DOHH2 (cell line): ENCODE results near the gene EBP.

Source experiments
- EZH2phosphoT487 ChIP-seq: fragments of 200-600 bp; sonication (generic); IDR thresholded peaks from 2 replicates; pipeline ENCODE4 v1.6.1; 2017; ENCODE audit warnings: borderline replicate concordance, mild to moderate bottlenecking, antibody characterized with exemption, low read length, moderate library complexity, mixed read lengths
- TF ChIP-seq, protein P1 (sequence below): fragments of 200-600 bp; sonication (generic); IDR thresholded peaks from one replicate; pipeline ENCODE4 v1.5.1; 2014; ENCODE audit warnings: antibody characterized with exemption, mild to moderate bottlenecking, low read depth, low read length; ENCODE audit not compliant: poor library complexity, severe bottlenecking

GRCh38 chrX:48512371-48512935 is 9.2 kb upstream of the EBP start:
- TF ChIP-seq, protein P1, sequence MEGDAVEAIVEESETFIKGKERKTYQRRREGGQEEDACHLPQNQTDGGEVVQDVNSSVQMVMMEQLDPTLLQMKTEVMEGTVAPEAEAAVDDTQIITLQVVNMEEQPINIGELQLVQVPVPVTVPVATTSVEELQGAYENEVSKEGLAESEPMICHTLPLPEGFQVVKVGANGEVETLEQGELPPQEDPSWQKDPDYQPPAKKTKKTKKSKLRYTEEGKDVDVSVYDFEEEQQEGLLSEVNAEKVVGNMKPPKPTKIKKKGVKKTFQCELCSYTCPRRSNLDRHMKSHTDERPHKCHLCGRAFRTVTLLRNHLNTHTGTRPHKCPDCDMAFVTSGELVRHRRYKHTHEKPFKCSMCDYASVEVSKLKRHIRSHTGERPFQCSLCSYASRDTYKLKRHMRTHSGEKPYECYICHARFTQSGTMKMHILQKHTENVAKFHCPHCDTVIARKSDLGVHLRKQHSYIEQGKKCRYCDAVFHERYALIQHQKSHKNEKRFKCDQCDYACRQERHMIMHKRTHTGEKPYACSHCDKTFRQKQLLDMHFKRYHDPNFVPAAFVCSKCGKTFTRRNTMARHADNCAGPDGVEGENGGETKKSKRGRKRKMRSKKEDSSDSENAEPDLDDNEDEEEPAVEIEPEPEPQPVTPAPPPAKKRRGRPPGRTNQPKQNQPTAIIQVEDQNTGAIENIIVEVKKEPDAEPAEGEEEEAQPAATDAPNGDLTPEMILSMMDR = no peak
- no peak for TF ChIP-seq EZH2phosphoT487
